Hematopoietic multipotent progenitor cell treated with erythropoietin and hydrocortisone succinate and interleukin-3 and kit ligand, for 8 days (in vitro differentiated cells): ENCODE measurements around the gene PRELID1.
"Not testable (repeated sequence)": the region's sequence is repeated elsewhere in the genome, so short reads cannot be mapped to it uniquely, and the experiment has no call there.

Experiments used
- DNase-seq: peaks from one replicate; pipeline ENCODE4 v3.0.0-alpha.2; 2015

PRELID1 gene

DNA sequence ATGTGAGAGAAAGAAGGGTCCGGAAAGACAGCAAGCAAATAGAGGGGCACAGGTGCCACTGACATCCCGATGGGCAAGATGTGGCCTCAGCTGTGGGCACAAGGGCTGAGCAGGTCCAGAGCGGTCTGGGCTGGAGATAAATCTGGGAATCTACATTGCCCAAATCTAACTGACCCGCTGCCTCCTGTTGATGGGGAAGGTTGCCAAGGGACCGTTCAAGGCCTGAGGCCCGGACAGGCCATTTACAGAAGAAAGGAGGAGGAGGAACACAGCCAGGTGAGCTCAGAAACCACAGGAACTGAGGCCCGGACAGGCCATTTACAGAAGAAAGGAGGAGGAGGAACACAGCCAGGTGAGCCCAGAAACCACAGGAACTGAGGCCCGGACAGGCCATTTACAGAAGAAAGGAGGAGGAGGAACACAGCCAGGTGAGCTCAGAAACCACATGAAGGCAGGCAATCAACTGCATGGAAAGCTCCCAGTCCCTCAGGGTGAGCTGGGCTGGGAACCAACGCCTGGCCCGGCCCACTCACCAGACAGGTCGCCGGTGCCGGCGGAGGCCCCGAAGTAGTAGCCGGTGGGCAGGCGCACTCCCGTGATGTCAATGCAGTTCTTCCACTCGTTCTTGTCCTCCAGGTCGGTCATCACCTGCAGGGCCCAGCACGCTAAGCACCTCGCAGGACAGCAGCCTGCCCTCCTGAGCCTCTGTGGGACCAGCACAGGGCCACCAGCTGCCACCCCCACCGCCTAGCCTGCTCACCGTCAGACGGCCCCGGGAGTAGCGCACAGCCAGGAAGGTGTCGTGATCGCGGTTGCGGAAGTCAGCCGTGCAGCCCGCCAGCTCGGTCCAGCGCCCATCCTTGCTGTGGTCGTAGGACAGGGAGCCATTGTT, 33.2 kb downstream of the PRELID1 start:
- DNase-seq = no peak

DNA sequence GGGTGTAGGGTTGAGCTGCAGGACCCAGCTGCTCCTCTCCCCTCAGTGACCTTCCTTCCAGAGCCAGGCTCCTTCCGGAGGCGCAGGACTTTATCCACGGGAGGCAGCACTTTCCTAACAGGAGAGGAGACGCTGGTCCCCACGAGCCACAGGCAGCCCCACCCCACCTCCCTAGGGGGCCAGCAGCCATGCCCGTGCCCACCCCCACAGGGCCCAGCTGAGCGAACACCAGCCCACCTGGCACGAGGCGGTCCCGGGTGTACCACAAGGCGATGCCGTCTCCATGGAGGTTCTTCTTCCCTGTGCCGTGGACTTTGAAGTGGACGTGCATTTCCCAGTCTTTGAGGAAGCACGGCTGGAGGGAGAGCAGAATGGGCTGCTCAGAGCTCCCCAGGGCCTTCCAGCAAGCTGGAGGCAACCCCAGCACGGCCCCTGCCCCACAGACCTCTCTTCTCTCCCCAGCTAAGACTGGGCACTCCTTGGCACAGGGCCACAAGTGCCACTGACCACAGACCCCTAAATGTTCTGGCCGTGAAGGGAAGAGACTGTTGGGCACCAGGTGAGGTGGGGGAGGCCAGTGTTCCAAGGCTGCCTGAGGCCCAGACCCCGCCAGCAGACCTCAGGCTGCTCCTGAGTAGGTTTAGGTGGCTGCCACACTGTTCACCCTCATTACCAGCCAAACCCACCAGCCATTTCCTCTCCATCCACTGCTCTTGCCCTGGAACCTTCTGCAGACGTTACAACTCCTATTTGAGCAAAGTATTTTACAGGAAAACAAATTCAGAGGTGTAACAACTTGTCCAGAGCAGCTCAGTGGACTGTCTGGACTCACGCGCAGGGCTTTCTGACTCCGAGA, 34.9 kb downstream of the PRELID1 start:
- DNase-seq = no peak

DNA sequence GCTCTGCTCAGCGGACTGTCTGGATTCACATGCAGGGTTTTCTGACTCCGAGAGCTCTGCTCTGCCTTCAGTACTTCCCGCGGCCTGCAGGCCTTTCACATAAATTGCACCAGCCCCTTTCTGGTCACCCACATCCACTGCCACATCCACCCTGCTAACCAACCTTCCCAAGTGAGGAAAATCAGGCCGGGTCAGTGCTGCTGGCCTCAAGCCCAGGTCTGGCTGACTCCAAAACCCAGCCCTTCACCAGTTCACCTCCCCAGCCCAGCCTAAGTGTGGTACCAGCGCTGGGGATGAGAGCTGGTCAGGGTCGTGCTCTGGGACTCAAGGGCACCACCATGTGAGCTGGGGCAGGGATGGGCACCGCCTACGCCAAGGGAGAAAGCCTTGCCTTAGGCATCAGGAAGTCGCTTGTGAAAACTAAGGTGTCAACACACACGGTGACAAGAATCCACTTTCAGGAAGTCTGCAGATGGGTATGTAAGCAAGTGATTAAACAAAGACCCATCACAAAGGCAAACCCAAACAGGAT, 35.6 kb downstream of the PRELID1 start:
- no peak for DNase-seq

DNA sequence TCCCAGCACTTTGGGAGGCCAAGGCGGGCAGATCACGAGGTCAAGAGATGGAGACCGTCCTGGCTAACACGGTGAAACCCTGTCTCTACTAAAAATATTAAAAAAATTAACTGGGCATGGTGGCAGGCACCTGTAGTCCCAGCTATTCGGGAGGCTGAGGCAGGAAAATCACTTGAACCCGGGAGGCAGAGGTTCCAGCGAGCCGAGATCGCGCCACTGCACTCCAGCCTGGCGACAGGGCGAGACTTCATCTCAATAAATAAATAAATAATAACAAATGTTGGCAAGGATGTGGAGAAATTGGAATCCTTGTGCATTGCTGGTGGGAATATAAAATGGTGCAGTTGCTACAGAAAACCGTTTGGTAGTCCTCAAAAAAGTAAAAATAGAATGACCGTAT, 39.4 kb downstream of the PRELID1 start:
- DNase-seq = not testable (repeated sequence)

DNA sequence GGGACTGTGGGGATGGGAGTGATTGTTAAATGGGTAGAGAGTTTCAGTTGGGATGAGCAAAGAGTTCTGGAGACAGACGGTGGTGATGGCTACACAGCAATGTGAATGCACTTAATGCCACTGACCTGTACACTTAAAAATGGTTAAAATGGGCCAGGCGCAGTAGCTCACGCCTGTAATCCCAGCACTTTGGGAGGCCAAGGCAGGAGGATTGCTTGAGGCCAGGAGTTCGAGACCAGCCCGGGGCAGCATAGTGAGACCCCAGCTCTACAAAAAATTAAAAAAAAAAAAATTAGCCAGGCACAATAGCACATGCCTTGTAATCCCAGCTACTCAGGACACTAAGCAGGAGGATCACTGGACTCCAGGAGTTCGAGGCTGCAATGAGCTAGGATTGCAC, 40.2 kb downstream of the PRELID1 start:
- DNase-seq = no peak

DNA sequence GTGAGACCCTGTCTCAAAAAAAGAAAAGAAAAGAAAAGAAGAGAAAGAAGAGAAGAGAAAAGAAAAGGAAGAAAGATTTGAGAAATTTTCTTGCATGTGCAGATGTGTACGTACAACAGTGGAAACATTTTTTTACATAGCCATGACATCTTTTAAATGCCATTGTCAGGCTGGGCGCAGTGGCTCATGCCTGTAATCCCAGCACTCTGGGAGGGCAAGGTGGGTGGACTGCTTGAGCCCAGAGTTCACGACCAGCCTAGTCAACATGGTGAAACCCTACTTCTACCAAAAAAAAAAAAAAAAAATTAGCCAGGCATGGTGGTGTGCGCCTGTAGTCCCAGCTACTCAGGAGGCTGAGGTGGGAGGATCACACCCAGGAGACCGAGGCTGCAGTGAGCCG, 41.3 kb downstream of the PRELID1 start:
- DNase-seq = no peak

DNA sequence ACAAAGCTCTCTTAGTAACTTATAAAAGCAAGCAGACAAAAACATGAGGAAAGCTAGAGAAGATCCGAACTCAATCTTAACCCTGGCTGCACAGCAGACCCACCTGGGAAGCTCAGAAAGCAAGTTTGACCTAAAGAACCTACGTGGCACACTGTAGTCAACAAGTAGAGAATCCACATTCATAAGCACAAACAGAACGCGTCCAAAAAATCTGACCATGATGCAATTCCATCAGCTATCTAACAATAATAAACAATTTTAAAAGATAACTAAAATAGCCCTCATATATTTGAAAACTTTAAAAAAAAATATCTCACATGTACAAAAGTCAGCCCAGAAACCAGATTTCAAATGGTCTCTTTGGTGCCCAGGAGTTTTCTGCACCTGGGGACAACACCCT, 43.2 kb downstream of the PRELID1 start:
- no peak for DNase-seq

DNA sequence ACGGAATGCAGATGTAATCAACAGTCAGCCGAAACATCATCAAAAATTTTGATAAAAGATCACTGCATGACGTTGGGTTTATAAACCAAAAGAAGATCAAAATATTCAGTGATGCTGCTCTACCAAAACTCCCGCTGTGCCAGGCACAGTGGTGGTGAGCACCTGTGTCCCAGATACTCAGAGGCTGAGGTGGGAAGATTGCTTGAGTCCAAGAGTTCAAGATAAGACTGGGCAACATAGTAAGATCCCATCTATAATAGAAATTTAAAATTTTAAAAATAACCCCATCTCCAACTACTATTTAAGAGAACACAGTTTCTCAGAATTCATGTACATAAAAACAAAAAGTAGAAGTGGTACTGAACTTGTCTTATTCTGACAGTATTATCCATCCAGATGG, 44.1 kb downstream of the PRELID1 start:
- no peak for DNase-seq

DNA sequence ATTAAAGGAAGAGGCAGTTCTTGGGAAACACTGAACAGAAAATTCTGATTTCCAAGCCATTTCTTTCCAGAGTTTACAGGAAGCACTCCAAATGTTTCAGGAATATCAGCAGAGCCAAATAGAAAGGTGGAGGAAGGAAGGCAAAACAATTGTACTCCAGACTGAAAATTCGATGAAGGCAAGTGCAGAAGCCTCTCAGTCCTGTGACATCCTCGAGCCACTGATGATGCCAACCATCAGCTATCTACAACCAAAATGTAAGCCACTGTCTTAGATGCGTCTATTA, 45.7 kb downstream of the PRELID1 start:
- no peak for DNase-seq

DNA sequence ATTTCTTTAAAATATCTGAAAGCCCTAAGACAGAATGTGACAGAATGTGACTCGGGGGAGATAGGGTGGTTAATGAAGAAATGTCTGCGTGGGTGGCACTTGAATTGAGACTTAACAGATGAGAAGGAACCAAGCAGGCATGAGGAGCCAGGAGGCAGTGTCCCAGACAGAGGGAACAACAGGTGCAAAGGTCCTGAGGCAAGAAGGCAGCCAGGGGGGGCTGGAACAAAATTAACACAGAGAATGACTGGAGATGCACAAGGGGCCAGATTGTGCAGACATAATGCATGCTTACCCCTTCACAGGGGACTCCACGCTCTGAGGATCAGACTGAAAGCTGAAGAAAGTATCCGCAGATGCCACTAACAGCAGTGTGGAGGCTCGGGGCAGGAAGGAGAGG, 46.2 kb downstream of the PRELID1 start:
- DNase-seq = no peak

DNA sequence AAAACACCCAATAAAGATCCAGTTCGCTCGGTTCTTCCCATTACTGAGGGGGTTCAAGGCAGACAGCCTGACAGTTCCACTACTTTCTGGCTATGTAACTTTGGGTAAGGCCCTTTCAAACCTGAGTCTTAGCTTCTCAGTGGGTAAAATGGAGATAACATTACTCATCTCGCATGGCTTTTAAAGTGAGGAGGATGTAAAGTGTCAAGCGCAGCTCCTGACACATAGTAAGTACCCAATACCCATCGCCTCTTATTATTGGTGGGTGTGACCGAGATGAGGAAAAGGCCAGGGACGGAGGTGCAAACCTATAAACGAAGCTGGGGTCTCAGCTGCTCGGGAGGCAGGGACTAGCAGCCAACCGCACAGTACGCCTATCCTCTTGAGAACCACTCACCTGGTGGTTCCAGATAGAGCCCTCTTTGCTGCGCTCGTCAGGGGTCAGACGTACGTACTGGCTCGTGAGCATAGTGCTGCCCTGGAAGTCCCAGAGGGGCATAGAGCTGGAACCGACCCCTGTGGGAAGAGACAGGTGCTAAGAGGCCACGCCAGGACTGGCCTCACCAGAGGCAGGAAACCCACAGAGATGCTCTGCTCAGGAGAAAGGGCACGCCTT, 47.3 kb downstream of the PRELID1 start:
- no peak for DNase-seq

DNA sequence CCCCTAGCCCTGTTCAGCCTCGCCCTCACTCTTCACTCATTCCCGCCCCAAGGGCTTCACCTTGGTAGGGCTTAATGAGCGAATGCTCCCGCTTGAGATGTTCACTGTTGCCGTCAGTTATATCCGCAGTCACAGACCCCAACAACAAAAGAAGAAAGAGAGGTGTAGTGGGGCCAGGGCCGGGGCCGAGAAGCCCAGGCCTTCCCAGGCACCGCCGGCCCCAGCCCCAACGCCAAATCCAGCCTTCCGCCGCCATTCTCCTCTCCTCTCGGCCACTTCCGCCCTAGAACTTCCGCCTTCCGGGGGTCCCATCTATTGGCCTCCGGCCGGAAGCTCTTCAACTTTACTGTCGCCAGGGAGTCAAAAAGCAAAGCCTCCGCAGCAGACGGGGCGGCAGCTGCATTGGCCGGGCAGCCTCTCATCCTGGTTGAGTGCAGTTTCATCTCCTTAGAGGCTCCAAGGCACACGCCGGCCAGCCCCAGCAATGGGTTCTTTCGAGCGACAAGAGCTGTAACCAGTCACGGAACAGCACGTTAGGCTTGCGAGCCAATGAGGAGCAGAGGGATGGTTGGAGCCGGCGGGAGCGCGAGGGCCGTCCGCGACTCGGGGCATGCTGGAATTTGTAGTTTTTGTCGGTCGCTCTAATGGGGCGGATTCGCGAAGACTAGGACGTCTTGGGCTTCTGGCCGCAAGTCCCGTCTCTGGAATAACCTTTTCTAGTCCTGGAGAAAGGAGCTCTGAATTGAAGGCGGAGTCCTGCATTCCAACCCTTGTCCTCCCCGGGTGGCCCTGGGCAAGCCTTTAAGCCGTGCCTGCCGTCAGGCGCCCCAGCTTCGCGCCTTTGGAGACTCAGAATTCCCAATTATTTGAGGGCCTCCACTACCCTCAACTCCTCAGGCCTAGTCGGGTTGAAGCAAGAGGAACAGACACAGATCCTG, 48.1 kb downstream of the PRELID1 start, which contains the start of gene LMAN2:
TSS of gene LMAN2 (minus strand) at position 277 of the 938 bp plus-strand sequence. CDS start at position 256, 21 bp downstream.
- peak; percentile 97 for DNase-seq

DNA sequence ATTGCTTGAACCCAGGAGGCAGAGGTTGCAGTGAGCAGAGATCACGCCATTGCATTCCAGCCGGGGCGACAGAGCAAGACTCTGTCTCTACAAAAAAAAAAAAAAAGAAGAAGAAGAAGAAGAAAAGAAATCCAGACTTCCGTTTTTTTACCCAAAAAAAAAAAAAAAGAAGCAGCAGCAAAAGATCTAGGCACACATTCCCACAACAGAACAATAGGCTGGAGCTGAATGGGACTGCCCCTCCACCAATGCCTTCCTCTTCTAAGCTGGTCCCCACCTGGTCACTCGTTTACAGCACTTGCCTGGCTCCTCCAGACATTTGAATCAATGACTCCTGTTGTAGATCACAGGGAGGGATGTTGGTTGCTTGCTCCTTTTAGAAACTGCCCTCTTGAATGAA, 49.5 kb downstream of the PRELID1 start:
- DNase-seq = no peak

DNA sequence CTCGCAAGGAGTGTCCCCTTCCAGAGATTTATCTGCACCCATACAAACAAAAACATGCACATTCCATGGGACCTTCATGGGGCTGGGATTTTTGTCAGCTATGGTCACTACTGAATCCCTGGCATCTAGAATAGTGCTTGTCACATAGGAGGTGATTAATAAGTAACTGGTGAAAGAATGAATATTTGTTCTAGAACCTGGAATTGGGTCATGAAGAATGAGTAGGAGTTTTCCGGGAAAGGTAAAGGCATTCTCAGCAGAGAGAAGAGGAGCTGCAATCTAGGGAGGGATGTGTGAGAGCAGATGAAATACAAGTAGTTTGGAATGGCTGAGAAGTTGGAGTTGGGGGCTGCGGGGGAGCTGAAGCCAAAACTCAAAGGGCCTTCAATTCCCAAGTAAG, 50.7 kb downstream of the PRELID1 start:
- DNase-seq = no peak

DNA sequence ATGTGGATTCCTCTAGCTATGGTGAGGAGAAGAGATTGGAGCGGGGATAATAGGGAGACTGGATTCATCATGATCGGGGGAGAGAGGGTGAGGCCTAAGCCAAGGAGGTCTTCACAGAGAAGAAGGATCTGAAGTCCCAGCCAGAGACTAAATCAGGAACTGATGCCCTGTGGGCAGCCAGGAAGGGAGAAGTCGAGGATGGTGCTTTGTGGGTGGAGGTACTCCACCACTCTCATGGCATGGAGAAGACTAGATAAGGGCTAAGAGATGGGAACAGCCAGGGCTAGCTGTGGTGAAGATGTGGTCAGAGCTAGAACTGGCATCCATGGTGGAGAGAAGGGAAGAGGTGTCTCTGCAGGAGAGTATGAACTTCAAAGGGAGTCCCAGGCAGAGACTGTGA, 51.1 kb downstream of the PRELID1 start:
- peak; percentile 37 for DNase-seq

DNA sequence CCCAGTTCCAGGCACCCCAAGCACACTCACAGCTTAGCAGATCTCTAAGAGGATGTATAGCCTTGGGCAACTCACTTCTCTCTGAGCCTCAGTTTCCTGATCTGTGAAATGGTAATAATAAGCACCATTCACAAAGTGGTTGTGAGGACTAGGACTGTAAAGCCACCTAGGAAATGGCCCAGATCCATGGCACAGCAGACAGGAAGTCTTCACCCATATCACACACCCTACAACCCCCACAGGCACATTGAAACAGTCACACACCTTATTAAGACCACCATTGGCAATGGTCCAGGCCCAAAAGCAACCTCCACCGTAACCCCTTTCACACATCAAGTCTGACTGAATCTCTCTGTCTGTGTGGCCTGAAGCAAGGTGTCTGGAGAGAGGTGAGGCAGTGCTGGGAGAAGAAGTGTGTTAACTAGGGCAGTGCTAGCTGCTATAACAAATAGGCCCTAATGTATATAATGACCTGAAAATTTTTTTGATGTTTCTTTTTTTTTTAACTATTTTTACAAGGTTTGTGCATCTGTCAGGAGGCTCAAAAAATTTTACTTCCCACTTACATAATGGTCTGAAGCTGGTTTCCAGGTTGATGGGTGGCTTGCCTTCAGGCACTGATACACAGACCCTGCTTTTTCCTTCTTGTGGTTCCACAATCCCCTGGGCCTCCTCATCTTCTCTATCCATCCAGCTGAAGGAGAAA, 51.7 kb downstream of the PRELID1 start:
- DNase-seq = no peak

DNA sequence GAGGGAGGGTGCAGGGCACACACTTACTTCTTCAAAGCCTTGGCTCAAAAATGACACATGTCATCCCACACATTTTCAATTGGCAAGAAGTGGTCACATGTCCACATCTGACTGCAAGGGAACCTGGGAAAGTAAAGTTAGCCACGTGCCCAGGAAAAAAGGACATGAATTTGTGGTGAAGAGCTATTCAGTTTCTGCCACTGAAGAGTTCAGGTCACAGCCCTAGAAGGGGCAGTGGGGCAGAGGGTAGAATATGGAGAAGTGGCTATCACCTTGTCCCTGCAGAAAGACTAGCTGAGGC, 52.2 kb downstream of the PRELID1 start:
- DNase-seq = peak; percentile 48
